Common myeloid progenitor, CD34-positive (primary cell): ENCODE results near the gene TWIST2.
A peak's percentile ranks its signal among the peaks of the same experiment; 100 is the strongest.

Source experiments
- CTCF ChIA-PET: fragments of 350-600 bp; sonication (Branson Sonifier 250); formaldehyde crosslinking; loops from one replicate; lab custom pipeline; 2021; ENCODE audit warnings: antibody characterized with exemption; lab: Charles Lee
- POLR2A ChIA-PET: fragments of 350-600 bp; sonication (Branson Sonifier 250); formaldehyde crosslinking; loops from one replicate; lab custom pipeline; 2021; ENCODE audit warnings: antibody characterized with exemption; lab: Charles Lee
- DNase-seq, 3 donors: peaks; one replicate each; pipeline versions ENCODE4 v3.0.0 to v3.0.0-alpha.2; 2013
- H3K27ac ChIP-seq, 2 experiments: 1 replicate in 1 of 2; 2 replicates in 1 of 2; pipeline ENCODE4 v1.7.0; 2013; ENCODE audit warnings: inconsistent platforms in 2 of 2, low read length in 2 of 2, mild to moderate bottlenecking in 2 of 2, low read depth in 1 of 2, moderate library complexity in 1 of 2; ENCODE audit not compliant: severe bottlenecking in 2 of 2, insufficient read depth in 1 of 2, poor library complexity in 1 of 2
- H3K27me3 ChIP-seq, 5 experiments: replicated peaks in 2 of 5; 1 replicate in 3 of 5; 2 replicates in 2 of 5; pipeline versions ENCODE4 v1.6.1 to v1.7.0; 2013; ENCODE audit warnings: low read length in 4 of 5, mild to moderate bottlenecking in 2 of 5, moderate library complexity in 2 of 5, inconsistent platforms in 1 of 5; ENCODE audit not compliant: insufficient read depth in 5 of 5, control insufficient read depth in 4 of 5
- H3K36me3 ChIP-seq, 4 experiments: 1 replicate in 2 of 4; 2 replicates in 2 of 4; pipeline versions ENCODE4 v1.6.1 to v1.7.0; 2013; ENCODE audit warnings: low read length in 3 of 4, control low read depth in 1 of 4, mild to moderate bottlenecking in 1 of 4; ENCODE audit not compliant: control insufficient read depth in 4 of 4, insufficient read depth in 4 of 4
- H3K4me1 ChIP-seq, 4 experiments: 1 replicate in 3 of 4; 2 replicates in 1 of 4; pipeline versions ENCODE4 v1.6.1 to v1.7.1; 2013; ENCODE audit warnings: low read length in 3 of 4, mild to moderate bottlenecking in 3 of 4, control low read depth in 1 of 4, inconsistent platforms in 1 of 4, moderate library complexity in 1 of 4; ENCODE audit not compliant: control insufficient read depth in 4 of 4, insufficient read depth in 4 of 4; ENCODE audit errors: control extremely low read depth in 1 of 4
- H3K4me3 ChIP-seq, 7 experiments: 1 replicate in 4 of 7; 2 replicates in 3 of 7; pipeline versions ENCODE4 v1.5.1 to v1.7.0; 2013; ENCODE audit warnings: mild to moderate bottlenecking in 7 of 7, low read length in 6 of 7, moderate library complexity in 6 of 7, inconsistent platforms in 2 of 7, low read depth in 2 of 7, control low read depth in 1 of 7; ENCODE audit not compliant: insufficient read depth in 4 of 7, control insufficient read depth in 1 of 7; ENCODE audit errors: extremely low read depth in 1 of 7
- H3K9me3 ChIP-seq, 5 experiments: 1 replicate in 4 of 5; 2 replicates in 1 of 5; pipeline versions ENCODE4 v1.6.1 to v1.7.1; 2013; ENCODE audit warnings: low read length in 4 of 5, mild to moderate bottlenecking in 2 of 5, inconsistent platforms in 1 of 5, low read depth in 1 of 5, moderate library complexity in 1 of 5; ENCODE audit not compliant: control insufficient read depth in 4 of 5, insufficient read depth in 2 of 5; ENCODE audit errors: control extremely low read depth in 1 of 5
- WGBS: methylation state at CpG from one replicate; pipeline ENCODE4 v1.1.5; 2013; ENCODE audit not compliant: insufficient coverage; 5-methylcytosine and 5-hydroxymethylcytosine counted together

TWIST2 gene

GRCh38 chr2:238875471-238876231 lies 27.8 kb downstream of the TWIST2 start:
- no peak for DNase-seq
- no peaks in the 10 kb centered on the region for H3K4me1 ChIP-seq
- ChIA-PET POLR2A (no interaction called here), CTCF (no interaction called here)
- no peak overlapping the region for H3K4me3 ChIP-seq
- H3K27ac ChIP-seq = no peak overlapping the region
- peaks cover 0 to 13% (median 0%) of the 10 kb centered on the region in 5 experiments for H3K27me3 ChIP-seq
- H3K36me3 ChIP-seq = no peaks in the 10 kb centered on the region
- H3K9me3 ChIP-seq = peaks cover 0 to 5% (median 0%) of the 10 kb centered on the region in 5 experiments
- 92% methylated on average over 13 of the region's 17 CpGs for WGBS

DNA sequence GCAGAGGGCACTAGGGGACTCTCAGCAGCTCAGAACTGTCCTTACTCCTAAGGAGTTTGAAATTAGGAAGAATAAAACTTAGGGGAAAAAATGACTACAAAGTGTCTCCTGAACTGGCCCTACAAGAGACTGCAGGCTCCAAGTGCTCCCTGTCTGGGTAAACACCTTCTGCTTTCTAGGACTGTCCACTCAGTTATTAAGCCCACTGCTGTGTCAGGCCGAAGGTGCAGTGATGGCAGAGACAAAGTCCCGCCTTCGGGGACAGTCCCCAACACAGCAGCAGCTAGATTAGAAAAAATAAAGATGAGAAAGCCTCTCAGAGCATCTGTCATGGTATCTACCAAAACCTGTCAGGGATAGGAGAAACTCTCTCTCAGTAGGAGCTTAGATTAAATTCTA lies 28.3 kb downstream of the TWIST2 start:
- ChIA-PET CTCF (no interaction called here), POLR2A (no interaction called here)
- no peak overlapping the region for H3K4me3 ChIP-seq
- H3K27ac ChIP-seq = no peak overlapping the region
- WGBS = no CpG with 5 or more reads among the region's 3 CpGs
- no peak for DNase-seq
- peaks cover 0 to 5% (median 0%) of the 10 kb centered on the region in 5 experiments for H3K9me3 ChIP-seq
- no peaks in the 10 kb centered on the region for H3K4me1 ChIP-seq
- H3K27me3 ChIP-seq = peaks cover 0 to 13% (median 0%) of the 10 kb centered on the region in 5 experiments
- H3K36me3 ChIP-seq = no peaks in the 10 kb centered on the region

- peaks cover 0 to 22% (median 0%) of the 10 kb centered on the region in 5 experiments for H3K27me3 ChIP-seq
- H3K4me1 ChIP-seq = no peaks in the 10 kb centered on the region
- no peak overlapping the region for H3K27ac ChIP-seq
- 100% methylated on average over 6 of the region's 8 CpGs for WGBS
- ChIA-PET CTCF (no interaction called here), POLR2A (no interaction called here)
- no peak for DNase-seq
- no peak overlapping the region for H3K4me3 ChIP-seq
- H3K36me3 ChIP-seq = no peaks in the 10 kb centered on the region
- peaks cover 0 to 5% (median 0%) of the 10 kb centered on the region in 5 experiments for H3K9me3 ChIP-seq
These were observed 30.3 kb downstream of the TWIST2 start for GRCh38 chr2:238878051-238878735.

- no peaks in the 10 kb centered on the region for H3K36me3 ChIP-seq
- no peak overlapping the region for H3K27ac ChIP-seq
- H3K4me1 ChIP-seq = no peaks in the 10 kb centered on the region
- ChIA-PET CTCF (no interaction called here), POLR2A (no interaction called here)
- H3K4me3 ChIP-seq = no peak overlapping the region
- DNase-seq = no peak
- peaks cover 0 to 5% (median 0%) of the 10 kb centered on the region in 5 experiments for H3K9me3 ChIP-seq
- H3K27me3 ChIP-seq = peaks cover 0 to 23% (median 0%) of the 10 kb centered on the region in 5 experiments
- 89% methylated on average over 6 of the region's 6 CpGs for WGBS
These were observed 31.2 kb downstream of the TWIST2 start for GRCh38 chr2:238879043-238879442.

GRCh38 chr2:238879621-238880377 lies 31.9 kb downstream of the TWIST2 start:
- DNase-seq = no peak
- Histone ChIP-seq H3K4me1 (no peaks in the 10 kb centered on the region), H3K4me3 (no peak overlapping the region), H3K27ac (no peak overlapping the region), H3K27me3 (peaks cover 0 to 27% (median 0%) of the 10 kb centered on the region in 5 experiments), H3K9me3 (peaks cover 0 to 5% (median 0%) of the 10 kb centered on the region in 5 experiments), H3K36me3 (no peaks in the 10 kb centered on the region)
- ChIA-PET POLR2A (no interaction called here), CTCF (no interaction called here)
- WGBS = 92% methylated on average over 4 of the region's 4 CpGs

DNA sequence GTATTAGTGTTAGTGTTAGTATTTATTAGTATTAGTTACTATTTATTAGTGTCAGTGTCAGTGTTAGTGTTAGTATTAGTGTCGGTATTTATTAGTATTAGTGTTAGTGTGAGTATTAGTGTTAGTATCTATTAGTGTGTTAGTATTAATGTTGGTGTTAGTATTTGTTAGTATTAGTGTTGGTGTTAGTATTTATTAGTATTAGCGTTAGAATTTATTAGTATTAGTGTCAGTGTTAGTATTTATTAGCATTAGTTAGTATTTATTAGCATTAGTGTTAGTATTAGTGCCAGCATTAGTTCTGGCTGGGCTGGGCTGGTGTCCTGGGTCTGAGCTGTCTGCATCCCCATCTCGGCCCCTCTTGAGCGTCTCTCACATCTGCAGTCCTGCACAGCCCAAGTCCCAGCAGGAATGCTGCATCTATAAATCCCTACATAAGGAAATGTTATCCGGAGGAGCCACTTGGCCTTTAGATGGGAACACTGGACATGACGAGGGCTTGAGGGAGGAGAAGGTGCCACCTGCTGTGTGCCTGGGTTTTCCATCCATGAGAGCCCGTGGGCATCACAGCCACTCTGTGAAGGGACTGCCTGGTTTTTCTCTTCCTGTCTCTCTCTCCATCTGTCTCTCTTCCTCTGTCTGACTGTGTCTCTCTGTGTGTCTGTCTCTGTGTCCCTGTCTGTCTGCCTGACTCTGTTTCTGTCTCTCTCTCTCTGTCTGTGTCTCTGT lies 33.6 kb downstream of the TWIST2 start:
- Histone ChIP-seq H3K36me3 (no peaks in the 10 kb centered on the region), H3K27ac (no peak overlapping the region), H3K9me3 (peaks cover 0 to 5% (median 0%) of the 10 kb centered on the region in 5 experiments), H3K4me3 (no peak overlapping the region), H3K27me3 (peaks cover 0 to 24% (median 2%) of the 10 kb centered on the region in 5 experiments), H3K4me1 (no peaks in the 10 kb centered on the region)
- DNase-seq = peak in 2 of 3 donors; percentile 15 to 50
- ChIA-PET CTCF (no interaction called here), POLR2A (no interaction called here)
- WGBS = 92% methylated on average over 4 of the region's 7 CpGs
